GM12864 (cell line): ENCODE results near the gene CST6.

ENCODE experiments used
- DNase-seq: peaks from one replicate; pipeline ENCODE4 v3.0.0-alpha.2; 2011; ENCODE audit warnings: low read depth
- H3K4me3 ChIP-seq: 2 replicates; pipeline ENCODE4 v1.5.1; 2011; ENCODE audit warnings: mild to moderate bottlenecking, low read depth, low read length, control low read depth
- CTCF ChIP-seq: IDR thresholded peaks from 2 replicates; pipeline ENCODE4 v1.5.1; 2011; ENCODE audit warnings: low read depth, mild to moderate bottlenecking, moderate library complexity, low read length, control low read depth, inconsistent platforms; ENCODE audit errors: missing control alignments

Gene CST6

GRCh38 chr11:66026017-66026529 is 14.3 kb downstream of the CST6 start, which contains the start of gene CATSPER1:
CATSPER1 (minus strand) TSS chr11:66026479; CDS start chr11:66026379, 100 bp downstream.
- TF ChIP-seq CTCF = no peak
- H3K4me3 ChIP-seq = no peak within 1 kb of the TSS
- DNase-seq = no peak

GRCh38 chr11:66032957-66033735 is 21.3 kb downstream of the CST6 start:
- TF ChIP-seq CTCF = no peak
- no peak overlapping the region for H3K4me3 ChIP-seq
- no peak for DNase-seq

GRCh38 chr11:66035653-66036333 is 24.0 kb downstream of the CST6 start:
- no peak for TF ChIP-seq CTCF
- no peak overlapping the region for H3K4me3 ChIP-seq
- no peak for DNase-seq

GRCh38 chr11:66036334-66036710 is 24.5 kb downstream of the CST6 start:
- H3K4me3 ChIP-seq = no peak overlapping the region
- no peak for DNase-seq
- no peak for TF ChIP-seq CTCF

GRCh38 chr11:66037327-66037726 is 25.5 kb downstream of the CST6 start:
- TF ChIP-seq CTCF = no peak
- H3K4me3 ChIP-seq = no peak overlapping the region
- DNase-seq = no peak

- no peak for TF ChIP-seq CTCF
- DNase-seq = no peak
- no peak overlapping the region for H3K4me3 ChIP-seq
Measured at GRCh38 chr11:66039765-66040164, 28.0 kb downstream of the CST6 start.
